ENCODE measurements around the gene KDF1.

Gene KDF1

DNA sequence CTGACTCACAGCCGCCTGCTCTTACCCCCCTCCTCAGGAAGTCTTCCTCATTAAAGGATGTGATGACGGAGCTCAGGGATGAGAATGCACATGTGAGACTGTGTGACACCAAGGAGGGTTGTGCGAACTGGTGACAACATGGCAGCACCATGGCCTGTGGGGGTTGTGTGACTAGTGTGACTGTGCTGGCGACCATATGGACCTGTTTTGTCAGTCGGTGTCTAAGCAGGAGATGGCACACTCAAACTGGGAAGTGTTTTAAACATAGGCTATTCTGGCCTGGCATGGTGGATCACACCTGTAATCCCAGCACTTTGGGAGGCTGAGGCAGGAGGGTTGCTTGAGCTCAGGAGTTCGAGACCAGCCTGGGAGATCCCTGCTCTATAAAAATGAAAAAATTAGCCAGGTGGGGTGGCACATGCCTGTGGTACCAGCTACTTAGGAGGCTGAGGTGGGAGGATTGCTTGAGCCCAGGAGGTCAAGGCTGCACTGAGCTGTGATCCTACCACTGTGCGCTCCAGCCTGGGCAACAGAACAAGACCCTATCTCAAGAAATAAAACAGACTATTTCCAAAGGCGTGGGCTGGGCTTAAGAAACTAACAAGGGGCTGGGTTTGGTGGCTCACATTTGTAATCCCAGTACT, 40.7 kb upstream of the KDF1 start:
- H3K4me3 ChIP-seq (ENCODE audit: low read length, poor library complexity, severe bottlenecking) = no peak overlapping the region
- no peaks in the 10 kb centered on the region for H3K9me2 ChIP-seq (replicated peaks; ENCODE audit: low read depth, low read length)
- no peaks in the 10 kb centered on the region for H4K20me1 ChIP-seq (ENCODE audit: insufficient read depth, low read length, poor library complexity, severe bottlenecking)
- no peak overlapping the region for H3K9ac ChIP-seq (ENCODE audit: low read depth, low read length, poor library complexity, severe bottlenecking)
- no peak overlapping the region for H3K4me2 ChIP-seq (ENCODE audit: low read depth, low read length, poor library complexity, severe bottlenecking)
- H2AFZ ChIP-seq (ENCODE audit: low read length) = no peak overlapping the region
- no peaks in the 10 kb centered on the region for H3K79me2 ChIP-seq (ENCODE audit: insufficient read depth, low read length)
- no peaks in the 10 kb centered on the region for H3K9me3 ChIP-seq (ENCODE audit: insufficient read depth, low read depth, low read length)
- H3K4me1 ChIP-seq (ENCODE audit: insufficient read depth, low read length, poor library complexity, severe bottlenecking) = peaks cover 11% of the 10 kb centered on the region
- H3K36me3 ChIP-seq (ENCODE audit: insufficient read depth, low read length) = no peaks in the 10 kb centered on the region
- H3K27me3 ChIP-seq (ENCODE audit: insufficient read depth, low read length, poor library complexity, severe bottlenecking) = no peaks in the 10 kb centered on the region
- no peak for TF ChIP-seq EZH2phosphoT487 (IDR thresholded peaks at IDR 0.05; ENCODE audit: borderline replicate concordance)
- TF ChIP-seq, protein P1, sequence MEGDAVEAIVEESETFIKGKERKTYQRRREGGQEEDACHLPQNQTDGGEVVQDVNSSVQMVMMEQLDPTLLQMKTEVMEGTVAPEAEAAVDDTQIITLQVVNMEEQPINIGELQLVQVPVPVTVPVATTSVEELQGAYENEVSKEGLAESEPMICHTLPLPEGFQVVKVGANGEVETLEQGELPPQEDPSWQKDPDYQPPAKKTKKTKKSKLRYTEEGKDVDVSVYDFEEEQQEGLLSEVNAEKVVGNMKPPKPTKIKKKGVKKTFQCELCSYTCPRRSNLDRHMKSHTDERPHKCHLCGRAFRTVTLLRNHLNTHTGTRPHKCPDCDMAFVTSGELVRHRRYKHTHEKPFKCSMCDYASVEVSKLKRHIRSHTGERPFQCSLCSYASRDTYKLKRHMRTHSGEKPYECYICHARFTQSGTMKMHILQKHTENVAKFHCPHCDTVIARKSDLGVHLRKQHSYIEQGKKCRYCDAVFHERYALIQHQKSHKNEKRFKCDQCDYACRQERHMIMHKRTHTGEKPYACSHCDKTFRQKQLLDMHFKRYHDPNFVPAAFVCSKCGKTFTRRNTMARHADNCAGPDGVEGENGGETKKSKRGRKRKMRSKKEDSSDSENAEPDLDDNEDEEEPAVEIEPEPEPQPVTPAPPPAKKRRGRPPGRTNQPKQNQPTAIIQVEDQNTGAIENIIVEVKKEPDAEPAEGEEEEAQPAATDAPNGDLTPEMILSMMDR (conservative IDR thresholded peaks at IDR 0.05; ENCODE audit: low read length) = no peak
- H3F3A ChIP-seq (ENCODE audit: low read depth) = no peaks in the 10 kb centered on the region

DNA sequence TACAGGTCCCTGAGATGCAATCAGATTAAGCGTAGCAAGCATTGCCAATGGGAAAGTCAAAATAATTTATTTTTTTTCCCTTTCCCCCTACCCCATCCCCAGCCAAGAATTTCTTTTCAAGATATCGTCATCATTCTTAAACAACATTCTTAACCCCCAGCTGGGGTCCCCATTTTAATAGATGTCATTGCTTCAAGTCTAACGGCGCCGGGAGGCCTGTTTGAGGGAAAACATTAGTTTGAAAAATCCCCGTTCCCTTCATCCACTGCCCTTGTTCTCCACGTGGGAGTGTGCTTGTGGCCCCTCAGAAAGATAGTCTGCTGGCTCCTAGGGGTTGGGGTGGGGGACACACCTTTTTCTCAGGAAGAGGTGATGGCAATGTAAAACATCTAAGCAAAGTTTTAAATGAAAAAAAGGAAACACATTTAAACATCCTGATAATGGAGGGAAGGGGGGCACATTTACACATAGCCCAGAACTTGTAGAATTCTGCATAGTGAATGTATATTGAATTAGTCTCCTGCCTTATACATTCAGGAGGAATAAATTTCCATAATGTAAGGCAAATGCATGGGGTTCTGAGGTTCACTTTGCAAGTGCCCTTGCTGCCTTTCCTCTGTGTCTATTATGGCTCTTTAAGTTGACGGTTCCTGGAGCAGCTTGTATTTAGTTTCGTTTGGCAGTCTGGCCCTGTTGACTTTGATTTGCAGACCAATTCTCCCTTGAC, 40.0 kb upstream of the KDF1 start:
- Histone ChIP-seq H3K36me3 (ENCODE audit: insufficient read depth, low read length) (no peaks in the 10 kb centered on the region), H3K9ac (ENCODE audit: low read depth, low read length, poor library complexity, severe bottlenecking) (no peak overlapping the region), H3K4me3 (ENCODE audit: low read length, poor library complexity, severe bottlenecking) (no peak overlapping the region), H4K20me1 (ENCODE audit: insufficient read depth, low read length, poor library complexity, severe bottlenecking) (no peaks in the 10 kb centered on the region), H3K27me3 (ENCODE audit: insufficient read depth, low read length, poor library complexity, severe bottlenecking) (no peaks in the 10 kb centered on the region), H3F3A (ENCODE audit: low read depth) (no peaks in the 10 kb centered on the region), H2AFZ (ENCODE audit: low read length) (no peak overlapping the region), H3K79me2 (ENCODE audit: insufficient read depth, low read length) (no peaks in the 10 kb centered on the region), H3K4me1 (ENCODE audit: insufficient read depth, low read length, poor library complexity, severe bottlenecking) (peaks cover 11% of the 10 kb centered on the region), H3K4me2 (ENCODE audit: low read depth, low read length, poor library complexity, severe bottlenecking) (no peak overlapping the region), H3K9me2 (replicated peaks; ENCODE audit: low read depth, low read length) (no peaks in the 10 kb centered on the region), H3K9me3 (ENCODE audit: insufficient read depth, low read depth, low read length) (no peaks in the 10 kb centered on the region)
- TF ChIP-seq, protein P1 (conservative IDR thresholded peaks at IDR 0.05; ENCODE audit: low read length) = no peak
- TF ChIP-seq EZH2phosphoT487 (IDR thresholded peaks at IDR 0.05; ENCODE audit: borderline replicate concordance) = no peak

DNA sequence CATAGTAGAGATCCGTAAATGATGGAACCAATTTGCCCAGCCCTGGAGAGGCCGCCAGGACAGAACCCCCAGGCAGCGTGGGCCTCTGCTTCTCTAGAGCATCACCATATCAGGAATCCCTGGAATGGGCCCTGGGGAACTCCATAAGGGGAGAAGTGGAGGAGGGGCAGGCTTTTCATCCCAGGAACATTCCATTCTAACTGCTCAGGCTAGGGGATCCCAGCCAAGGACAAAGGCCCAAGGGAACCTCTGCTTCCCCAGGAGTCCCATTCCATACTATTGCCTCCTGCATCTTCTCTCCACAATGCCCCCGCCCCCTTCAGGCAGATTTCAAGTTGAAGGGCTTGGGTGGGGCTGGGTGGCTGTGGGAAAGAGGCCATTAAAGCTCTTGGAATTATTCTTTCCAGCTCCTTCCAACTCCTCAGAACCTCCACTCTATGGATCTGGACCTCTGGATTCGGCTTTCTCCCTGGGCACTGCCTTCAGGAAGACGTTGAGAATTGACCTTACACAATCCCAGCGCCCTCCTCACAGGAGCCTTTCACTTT, 39.2 kb upstream of the KDF1 start:
- H3K79me2 ChIP-seq (ENCODE audit: insufficient read depth, low read length) = no peaks in the 10 kb centered on the region
- H3K9ac ChIP-seq (ENCODE audit: low read depth, low read length, poor library complexity, severe bottlenecking) = no peak overlapping the region
- H3K36me3 ChIP-seq (ENCODE audit: insufficient read depth, low read length) = no peaks in the 10 kb centered on the region
- no peaks in the 10 kb centered on the region for H3K9me3 ChIP-seq (ENCODE audit: insufficient read depth, low read depth, low read length)
- H3K4me1 ChIP-seq (ENCODE audit: insufficient read depth, low read length, poor library complexity, severe bottlenecking) = peaks cover 11% of the 10 kb centered on the region
- H3F3A ChIP-seq (ENCODE audit: low read depth) = no peaks in the 10 kb centered on the region
- no peak for TF ChIP-seq EZH2phosphoT487 (IDR thresholded peaks at IDR 0.05; ENCODE audit: borderline replicate concordance)
- TF ChIP-seq, protein P1 (conservative IDR thresholded peaks at IDR 0.05; ENCODE audit: low read length) = no peak
- H3K27me3 ChIP-seq (ENCODE audit: insufficient read depth, low read length, poor library complexity, severe bottlenecking) = no peaks in the 10 kb centered on the region
- H3K9me2 ChIP-seq (replicated peaks; ENCODE audit: low read depth, low read length) = no peaks in the 10 kb centered on the region
- H3K4me3 ChIP-seq (ENCODE audit: low read length, poor library complexity, severe bottlenecking) = no peak overlapping the region
- no peak overlapping the region for H3K4me2 ChIP-seq (ENCODE audit: low read depth, low read length, poor library complexity, severe bottlenecking)
- H4K20me1 ChIP-seq (ENCODE audit: insufficient read depth, low read length, poor library complexity, severe bottlenecking) = no peaks in the 10 kb centered on the region
- H2AFZ ChIP-seq (ENCODE audit: low read length) = no peak overlapping the region

Measured in Loucy (cell line).